Coronary artery (tissue), 2 donors: ENCODE data around the gene ATRN.

Source experiments
- DNase-seq: peaks from one replicate; pipeline ENCODE4 v3.0.0-alpha.2; 2017; ENCODE audit warnings: low spot score
- H3K27ac ChIP-seq, 2 donors: fragments of 200-600 bp; sonication (generic); one replicate each; pipeline ENCODE4 v1.5.1; 2016 to 2019
- H3K4me3 ChIP-seq: fragments of 200-600 bp; sonication (generic); 2 replicates; pipeline ENCODE4 v1.5.1; 2016; ENCODE audit warnings: mild to moderate bottlenecking, moderate library complexity
- CTCF ChIP-seq: fragments of 200-600 bp; sonication (generic); IDR thresholded peaks from one replicate; pipeline ENCODE4 v1.5.1; 2019; ENCODE audit warnings: antibody characterized with exemption

Gene ATRN

GRCh38 chr20:3452690-3453089 is 18.1 kb upstream of the ATRN start:
- Histone ChIP-seq H3K4me3 (no peak overlapping the region), H3K27ac (no peak overlapping the region)
- no peak for DNase-seq
- no peak for TF ChIP-seq CTCF

GRCh38 chr20:3454831-3455230 is 16.0 kb upstream of the ATRN start:
- Histone ChIP-seq H3K4me3 (no peak overlapping the region), H3K27ac (no peak overlapping the region)
- DNase-seq = no peak
- no peak for TF ChIP-seq CTCF

GRCh38 chr20:3456648-3457047 is 14.2 kb upstream of the ATRN start:
- Histone ChIP-seq H3K27ac (no peak overlapping the region), H3K4me3 (no peak overlapping the region)
- TF ChIP-seq CTCF = no peak
- DNase-seq = no peak

- TF ChIP-seq CTCF = no peak
- no peak for DNase-seq
- Histone ChIP-seq H3K27ac (no peak overlapping the region), H3K4me3 (no peak overlapping the region)
Observed at GRCh38 chr20:3459881-3460307, 10.9 kb upstream of the ATRN start.

GRCh38 chr20:3461211-3461771 is 9.5 kb upstream of the ATRN start:
- no peak for TF ChIP-seq CTCF
- DNase-seq = no peak
- Histone ChIP-seq H3K4me3 (no peak overlapping the region), H3K27ac (no peak overlapping the region)

- no peak for DNase-seq
- TF ChIP-seq CTCF = no peak
- H3K4me3 ChIP-seq = no peak overlapping the region
Observed at GRCh38 chr20:3461911-3462677, 8.7 kb upstream of the ATRN start.

GRCh38 chr20:3464166-3464565 is 6.7 kb upstream of the ATRN start:
- DNase-seq = no peak
- Histone ChIP-seq H3K4me3 (no peak overlapping the region), H3K27ac (no peak overlapping the region)
- no peak for TF ChIP-seq CTCF

More at GRCh38 chr20:3461911-3462677, 8.7 kb upstream of the ATRN start:
- H3K27ac ChIP-seq = no peak overlapping the region
